Epidermal melanocyte (primary cell): ENCODE results near the gene FBN3.
A peak's percentile ranks its signal among the peaks of the same experiment; 100 is the strongest.

Source experiments
- DNase-seq: peaks from one replicate; pipeline ENCODE4 v3.0.0; 2011; ENCODE audit warnings: low spot score; ENCODE audit not compliant: insufficient read length

Gene FBN3

DNA sequence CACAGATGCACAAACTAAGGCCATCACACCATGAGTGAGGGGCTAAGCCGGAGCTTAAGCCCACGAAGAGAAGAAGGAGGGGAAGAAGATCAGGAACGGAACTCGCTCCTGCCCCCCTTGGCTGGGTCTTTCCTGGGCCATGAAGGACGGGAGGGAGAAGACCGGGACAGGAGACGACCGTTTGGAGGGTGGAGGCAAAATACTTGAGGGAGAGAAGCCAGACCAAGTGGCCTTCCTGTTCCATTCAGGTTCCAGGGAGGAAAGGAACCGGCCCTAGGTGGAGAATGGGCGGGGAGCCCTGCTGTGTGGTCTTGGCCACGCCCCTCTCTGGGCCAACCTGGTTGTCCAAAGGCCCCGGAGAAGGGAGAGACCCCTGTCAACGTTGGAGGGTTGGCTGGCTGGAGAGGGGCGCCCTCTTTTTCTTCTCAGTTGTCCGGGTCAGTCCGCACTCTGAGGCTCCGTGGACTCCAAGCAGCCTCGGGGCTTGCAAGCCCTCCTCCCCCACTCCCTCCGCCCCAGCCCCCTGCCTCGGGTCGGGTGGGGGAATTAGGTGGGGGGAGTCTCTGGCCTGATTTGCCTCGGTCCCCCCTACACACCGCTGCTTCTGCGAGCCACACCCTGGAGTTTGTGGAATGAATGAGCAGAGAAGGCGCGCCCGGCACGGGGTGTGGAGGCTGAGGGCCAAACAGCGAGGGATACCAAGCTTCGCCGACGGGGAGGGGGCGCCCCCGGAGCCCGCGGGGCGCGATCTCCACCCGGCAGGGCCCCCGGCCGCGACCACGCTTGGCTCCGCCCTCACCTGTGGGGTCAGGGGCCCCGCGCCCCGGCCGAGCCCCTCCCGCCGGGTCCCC, 757 bp downstream of the FBN3 start:
- DNase-seq: peak; percentile 32

DNA sequence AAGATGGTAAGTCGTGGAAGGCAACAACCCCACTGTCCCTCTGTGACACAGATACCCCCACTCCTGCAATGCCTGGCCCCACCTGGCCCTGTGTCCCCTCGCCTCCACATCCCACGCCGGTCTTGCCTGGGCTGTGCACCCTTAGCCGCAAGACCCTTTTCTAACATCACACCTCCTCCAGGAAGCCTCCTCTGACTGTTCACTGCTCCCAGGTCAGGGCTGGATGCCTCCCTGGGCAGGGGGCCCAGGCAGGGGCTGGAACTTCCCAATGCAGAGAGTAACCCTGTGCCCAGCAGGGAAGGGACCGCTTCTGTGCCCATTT, 1.3 kb downstream of the FBN3 start:
- no peak for DNase-seq

DNA sequence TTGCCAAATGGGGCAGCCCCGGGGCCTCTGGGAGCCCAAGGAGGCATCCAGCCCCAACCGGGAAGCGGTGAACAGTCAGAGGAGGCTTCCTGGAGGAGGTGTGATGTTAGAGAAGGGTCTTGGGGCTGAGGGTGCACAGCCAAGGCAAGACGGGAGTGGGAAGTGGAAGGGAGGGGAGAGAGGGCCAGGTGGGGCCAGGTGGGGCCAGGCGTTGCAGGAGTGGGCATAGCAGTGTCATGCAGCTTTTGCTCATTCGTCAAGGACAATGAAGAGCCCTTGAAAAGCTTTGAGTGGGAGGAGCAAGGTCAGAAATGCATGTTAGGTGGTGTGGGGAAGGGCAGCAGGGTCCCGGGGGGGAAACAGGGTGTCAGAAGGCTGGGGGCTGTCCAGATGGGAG, 1.8 kb downstream of the FBN3 start:
- DNase-seq: no peak

DNA sequence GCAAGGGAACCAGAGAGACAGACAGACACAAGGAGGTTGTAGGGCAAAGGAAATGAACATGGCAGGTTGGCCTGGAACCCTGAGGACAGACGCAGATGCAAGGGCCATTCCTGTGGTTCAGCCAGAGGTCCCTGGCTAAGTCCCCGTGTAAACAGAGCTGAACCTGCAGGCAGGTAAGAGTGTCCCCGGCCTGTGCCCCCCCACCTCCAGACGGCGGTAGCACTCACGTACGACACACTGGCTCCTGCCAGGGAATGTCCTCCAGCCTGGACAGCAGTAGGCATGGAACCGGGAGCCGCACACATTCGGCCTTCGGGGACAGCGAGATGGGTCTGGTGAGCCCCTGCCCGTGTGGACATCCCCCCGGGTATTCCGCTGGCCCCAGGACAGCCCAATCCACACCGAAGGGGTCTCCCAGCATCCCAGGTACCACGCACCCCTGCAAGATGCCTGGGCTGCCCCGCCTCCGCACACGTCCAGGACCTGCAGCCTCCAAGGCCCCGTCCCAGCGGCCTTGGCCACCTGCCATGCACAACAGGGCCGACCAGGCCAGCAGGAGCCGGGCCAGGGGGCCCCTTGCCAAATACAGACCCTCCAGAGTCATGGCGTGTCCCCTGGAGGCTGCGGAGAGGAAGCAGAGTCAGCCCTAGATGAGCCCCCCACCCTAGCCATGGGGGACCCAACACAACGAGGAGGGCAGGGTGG, 2.4 kb downstream of the FBN3 start:
- DNase-seq: no peak

DNA sequence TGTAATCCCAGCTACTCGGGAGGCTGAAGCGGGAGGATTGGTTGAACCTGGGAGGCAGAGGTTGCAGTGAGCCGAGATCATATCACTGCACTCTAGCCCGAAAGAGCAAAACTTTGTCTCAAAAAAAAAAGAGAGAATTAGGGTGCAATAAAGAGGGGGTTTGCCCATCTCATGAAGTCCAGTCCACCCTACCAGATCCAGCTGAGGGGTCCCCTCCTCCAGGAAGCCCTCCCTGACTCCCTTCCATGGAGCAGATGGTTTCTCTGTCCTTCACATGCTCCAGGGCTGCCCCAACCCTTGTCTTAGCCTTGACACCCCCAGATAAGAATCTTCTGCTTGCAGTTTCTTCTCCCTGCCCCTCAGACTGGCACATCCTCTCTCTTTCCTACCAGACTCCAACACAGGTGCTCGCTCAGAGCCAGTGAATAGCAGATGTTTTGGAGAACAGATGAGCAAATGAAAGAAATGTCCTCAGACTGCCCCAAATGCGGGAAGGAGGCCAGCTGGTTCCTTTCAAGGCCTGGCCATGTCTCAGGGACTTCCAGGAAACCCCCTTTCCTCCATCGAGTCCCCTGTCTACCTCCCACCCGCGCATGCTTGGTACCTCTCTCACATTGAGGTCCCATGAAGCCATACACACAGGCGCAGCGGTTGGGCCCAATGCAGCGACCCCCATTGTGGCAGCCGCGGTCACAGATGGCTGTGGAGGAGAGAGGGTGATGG, 5.0 kb downstream of the FBN3 start:
- DNase-seq: peak; percentile 8

DNA sequence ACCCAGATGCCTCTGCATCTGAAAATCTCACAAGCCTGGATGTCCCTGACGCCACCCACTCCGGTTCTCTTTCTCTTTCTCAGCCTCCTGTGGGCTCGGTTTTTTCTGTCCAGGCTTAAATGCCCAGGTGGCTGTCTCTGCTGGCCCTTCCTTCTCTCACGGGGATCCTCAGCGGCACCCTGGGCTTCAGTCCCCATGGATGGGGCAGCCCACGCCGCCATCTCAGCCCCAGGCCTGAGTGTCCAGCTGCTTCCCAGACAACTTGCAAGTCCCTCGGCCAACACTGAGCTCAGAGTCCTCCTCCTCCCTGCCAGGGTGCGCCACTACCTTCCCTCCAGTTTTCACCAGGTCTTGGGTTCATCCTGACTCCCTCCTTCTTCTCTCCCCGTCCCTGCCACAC, 6.4 kb downstream of the FBN3 start:
- DNase-seq: no peak

DNA sequence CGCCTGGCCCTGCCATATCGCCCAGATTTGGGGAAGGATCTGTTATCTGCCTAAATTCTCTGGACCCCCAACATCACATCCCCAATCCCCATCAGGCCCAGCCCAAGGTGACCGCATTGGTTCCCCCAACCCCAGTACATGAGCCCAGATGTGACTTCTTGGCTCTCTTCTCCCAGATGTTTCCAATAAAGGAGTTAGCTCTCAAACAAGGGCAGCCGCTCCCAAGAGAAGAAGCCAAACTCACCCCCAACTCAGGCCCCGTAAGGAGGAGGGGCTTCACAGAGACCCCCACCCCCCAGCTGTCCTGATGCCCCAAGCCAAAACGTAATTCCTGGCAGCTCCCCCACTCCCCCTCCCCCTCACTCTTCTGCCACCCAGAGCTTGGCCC, 6.9 kb downstream of the FBN3 start:
- DNase-seq: peak; percentile 15

DNA sequence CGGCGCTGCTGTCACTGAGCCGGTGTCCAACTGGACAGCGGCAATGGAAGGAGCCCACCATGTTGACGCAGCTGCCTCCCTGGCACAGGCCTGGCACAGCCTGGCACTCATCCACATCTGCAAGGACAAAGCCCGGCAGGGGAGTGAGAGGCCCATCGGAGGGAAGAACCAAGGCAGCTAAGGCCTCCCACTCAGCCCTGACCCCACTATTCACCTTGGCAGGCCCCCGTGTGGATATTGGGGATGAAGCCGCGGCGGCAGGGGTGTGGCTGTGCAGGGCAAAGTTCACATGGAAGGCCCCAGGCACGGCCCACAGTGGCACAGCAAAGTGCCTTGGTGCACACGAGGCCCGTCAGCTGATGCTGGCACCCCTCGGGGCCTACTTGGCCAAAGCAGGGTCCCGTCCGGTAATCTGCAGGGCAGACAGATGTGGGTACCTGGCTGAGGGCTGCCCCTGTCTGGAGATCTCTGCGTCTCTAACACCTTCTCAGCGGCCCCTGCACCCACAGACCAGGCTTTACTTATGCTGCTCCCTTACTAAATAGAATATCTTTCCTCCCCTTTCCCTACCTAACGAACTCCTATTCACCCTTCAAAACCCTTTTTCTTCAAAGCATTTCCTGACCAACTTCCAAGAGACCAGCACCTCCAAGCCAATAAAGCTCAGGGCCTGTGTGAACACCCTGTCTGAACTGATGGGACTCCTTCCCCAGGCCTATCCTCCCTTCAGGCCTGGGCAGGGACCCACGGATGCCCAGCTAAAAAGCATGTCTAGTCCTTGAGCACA, 7.5 kb downstream of the FBN3 start:
- peak; percentile 14 for DNase-seq

DNA sequence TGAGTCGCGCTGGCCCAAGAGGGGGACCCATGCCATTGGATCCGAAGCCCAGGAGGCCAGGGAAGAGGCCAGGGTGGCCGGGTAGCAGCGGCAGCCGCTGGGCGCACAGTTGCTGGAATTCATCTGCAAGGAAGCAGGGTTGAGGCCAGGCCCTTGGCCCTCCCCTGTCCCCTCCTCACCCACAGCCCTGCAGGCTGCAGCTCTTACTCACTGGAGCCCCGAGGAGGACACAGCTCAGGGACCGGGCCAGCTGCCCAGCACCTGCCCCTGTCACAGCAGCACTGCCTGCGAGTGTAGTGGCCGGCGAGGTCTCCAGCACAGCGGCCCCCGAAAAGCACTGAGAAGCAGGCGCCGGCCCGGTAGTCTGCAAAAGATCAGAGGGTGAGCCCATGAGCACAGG, 11.2 kb downstream of the FBN3 start:
- no peak for DNase-seq

DNA sequence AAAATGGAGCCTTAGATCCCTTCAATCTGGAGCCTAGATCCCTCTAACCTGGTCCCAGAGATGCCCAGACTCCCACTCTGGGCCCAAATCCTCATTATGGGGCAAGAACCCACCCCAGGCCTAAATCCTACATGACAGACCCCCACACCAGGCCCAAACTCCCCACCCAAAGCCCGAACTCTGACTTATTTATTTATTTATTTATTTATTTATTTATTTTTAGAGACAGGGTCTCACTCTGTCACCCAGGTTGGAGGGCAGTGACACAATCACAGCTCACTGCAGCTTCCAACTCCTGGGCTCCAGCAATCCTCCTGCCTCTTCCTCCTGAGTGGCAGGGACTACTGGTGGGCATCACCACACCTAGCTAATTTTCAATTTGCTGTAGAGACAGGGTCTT, 12.0 kb downstream of the FBN3 start:
- no peak for DNase-seq

DNA sequence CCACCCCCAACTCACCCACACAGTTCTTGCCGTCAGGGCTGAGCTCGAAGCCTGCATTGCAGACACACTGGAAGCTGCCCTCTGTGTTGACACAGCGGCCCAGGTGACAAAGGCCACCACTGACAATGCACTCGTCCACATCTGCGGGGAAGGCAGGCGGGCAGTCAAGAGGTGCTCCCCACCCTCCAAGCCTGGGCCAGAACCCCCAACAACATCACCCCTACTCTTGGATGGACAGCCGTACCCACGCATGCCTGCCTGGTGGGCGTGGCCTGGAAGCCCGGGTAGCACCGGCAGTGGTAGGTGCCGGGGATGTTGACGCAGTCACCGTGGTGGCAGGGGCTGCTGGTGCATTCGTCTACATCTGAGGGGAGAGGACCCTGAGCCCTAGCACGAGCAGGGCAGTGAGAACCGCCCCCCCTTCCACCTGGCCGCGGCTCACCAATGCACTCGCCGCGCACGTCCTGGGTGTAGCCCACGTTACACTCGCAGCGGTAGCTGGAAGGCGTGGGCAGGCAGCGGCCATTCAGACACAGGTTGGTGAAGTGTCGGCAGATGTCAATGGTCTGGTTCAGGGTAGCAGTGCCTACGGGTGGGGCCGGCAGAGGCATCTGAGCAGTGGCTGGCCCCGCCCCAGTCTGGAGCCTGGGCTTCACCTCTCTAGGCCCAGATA, 13.3 kb downstream of the FBN3 start:
- DNase-seq: no peak

DNA sequence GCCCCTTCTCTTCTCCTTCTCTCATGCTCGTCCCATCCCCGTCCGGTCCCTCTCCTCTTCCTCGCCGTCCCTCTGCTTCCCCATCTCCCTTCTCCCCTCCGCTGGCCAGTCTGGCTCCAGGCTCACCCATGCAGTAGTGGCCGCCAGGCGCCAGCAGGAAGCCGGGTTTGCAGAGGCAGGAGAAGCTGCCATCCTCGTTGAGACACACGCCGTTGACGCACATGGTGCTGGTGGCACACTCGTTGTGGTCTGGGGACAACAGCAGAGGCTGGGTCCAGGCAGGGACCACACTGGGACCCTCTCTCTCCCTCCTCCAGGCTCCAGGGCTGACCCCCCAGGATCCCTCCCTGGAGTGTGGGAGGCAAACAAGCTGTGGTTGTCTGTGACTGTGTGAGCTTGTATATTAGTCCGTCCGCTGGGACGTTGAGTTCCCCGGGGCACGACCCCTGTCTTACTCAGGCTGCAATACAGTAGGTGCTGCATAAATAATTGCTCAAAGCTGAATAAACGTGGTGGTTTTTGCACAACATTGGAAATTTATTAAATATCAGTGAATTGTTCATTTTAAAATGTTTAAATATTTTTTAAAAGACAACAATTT, 16.4 kb downstream of the FBN3 start:
- no peak for DNase-seq

DNA sequence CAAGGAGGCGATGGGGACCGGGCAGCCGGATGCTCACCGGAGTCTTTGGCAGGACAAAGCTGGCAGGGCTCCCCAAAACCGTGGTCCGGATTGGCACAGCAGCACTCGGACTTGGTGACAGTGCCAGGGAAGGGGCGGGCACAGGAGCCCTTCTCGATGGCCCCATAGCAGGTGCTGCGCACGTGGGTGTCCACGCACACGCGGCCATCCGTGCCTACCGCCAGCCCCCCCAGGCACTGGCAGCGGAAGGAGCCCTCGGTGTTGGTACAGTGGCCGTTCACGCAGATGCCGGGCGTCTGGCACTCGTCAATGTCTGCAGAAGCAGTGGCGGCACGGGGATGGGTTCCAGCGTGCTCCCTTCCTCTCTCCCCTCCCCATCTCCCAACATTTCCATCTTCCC, 17.9 kb downstream of the FBN3 start:
- no peak for DNase-seq

DNA sequence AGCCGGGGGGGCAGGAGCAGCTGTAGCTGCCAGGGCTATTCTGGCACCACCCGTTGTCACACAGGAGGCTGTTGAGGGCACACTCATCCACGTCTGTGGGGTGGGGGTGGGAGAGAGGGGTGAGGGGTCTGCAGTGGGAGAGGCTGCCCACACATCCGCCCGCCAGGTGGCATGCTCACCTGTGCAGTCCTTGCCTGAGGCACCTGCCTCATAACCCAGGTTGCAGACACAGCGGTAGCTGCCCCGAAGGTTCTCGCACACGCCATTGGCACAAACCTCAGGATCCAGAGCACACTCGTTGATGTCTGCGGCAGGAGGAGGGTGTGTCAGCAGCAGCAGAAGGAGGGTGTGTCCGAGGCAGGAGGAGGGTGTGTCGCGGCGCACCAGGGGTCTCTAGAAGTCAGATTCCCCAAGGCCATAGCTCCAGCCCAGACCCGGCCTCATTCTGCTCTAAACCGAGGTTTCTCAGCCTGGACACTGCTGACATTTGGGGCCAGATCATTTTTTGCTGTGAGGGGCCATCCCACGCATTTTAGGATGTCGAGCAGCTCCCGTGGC, 20.3 kb downstream of the FBN3 start:
- no peak for DNase-seq

DNA sequence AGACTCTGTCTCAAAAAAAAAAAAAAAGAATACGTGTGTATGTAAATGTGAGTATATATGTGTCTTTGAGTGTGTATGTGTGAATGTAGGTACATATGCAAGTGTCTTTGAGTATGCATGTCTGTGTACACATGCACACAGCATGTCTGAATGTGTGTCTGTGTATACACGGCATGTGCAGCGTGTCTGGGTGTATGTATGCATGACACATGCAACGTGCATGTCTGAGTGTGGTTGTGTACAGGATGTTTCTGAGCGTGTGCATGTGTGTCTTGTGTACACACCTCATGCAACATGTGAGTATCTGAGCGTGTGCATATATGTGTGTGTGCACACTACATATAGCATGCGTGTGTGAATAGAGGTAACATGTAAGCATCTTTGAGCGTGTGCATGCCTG, 20.8 kb downstream of the FBN3 start:
- no peak for DNase-seq

DNA sequence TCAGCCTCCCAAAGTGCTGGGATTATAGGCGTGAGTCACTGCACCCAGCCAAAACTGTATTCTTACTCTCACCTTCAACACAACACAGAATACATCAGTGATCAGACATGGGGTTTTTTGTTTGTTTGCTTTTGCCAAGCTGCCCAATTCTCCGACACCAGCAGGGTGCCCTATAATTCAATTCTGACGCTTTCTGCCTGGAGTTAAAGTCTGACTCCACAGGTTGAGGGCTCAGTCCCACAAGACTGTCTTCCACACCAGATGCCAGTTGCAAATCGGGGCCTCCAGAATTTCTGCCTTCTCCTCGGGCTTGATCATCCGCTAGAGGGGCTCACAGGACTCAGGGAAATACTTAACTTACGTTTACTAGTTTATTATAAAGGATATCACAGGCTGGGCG, 22.1 kb downstream of the FBN3 start:
- no peak for DNase-seq

DNA sequence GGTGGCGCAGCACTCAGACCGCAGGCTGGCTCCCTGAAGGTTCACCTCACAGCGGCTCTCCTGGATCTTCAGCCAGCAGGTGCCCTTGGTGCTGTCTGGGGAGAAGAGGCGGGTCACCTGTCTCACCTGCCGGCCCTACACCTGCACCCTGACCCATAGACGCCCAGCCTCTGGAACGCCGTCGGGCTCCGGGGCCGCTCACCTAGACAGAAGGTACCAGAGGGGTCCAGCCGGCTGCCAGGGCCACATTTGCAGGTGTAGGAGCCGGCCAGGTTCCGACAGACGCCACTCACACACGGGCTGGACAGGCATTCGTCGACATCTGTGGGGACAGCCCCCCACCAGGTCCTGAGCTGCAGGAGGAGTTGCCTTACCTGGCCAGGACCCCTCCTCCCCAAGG, 22.9 kb downstream of the FBN3 start:
- no peak for DNase-seq

DNA sequence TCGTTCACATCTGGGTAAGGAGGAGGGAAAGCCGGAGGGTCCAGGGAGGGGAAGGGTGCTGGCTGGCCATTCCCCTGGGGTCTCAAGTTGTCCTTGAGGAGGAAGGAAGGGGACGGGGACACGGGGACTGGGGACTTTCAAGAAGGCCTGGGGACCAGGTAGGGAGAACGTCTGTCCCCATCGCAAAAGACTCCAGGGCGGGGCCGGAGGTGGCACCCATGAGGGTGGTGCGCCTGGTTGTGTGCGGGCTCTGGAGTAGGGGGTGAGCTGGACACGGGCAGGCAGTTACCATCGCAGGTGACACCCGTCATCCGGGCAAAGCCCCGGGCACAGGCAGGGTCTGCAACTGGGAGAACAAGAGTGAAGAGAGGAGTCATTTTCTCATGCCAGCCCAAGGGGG, 23.4 kb downstream of the FBN3 start:
- no peak for DNase-seq

DNA sequence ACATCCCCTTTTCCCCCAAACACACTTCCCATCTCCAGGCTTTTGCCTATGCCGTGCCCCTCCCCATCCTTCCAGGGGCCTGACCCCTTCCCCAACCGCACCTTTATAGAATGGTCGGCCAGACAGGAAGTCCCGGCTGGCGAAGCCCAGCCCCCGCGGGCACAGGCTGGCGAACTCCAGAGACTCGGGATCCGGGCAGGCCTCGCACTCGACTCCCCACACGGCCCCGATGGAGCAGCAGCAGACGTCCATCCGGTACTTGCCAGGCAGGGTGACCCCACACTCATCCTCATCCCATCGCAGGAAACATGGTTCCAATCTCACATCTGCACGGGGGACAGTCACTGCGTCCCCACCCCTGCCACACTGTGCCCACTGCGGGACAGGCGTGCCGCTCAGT, 25.7 kb downstream of the FBN3 start:
- no peak for DNase-seq

DNA sequence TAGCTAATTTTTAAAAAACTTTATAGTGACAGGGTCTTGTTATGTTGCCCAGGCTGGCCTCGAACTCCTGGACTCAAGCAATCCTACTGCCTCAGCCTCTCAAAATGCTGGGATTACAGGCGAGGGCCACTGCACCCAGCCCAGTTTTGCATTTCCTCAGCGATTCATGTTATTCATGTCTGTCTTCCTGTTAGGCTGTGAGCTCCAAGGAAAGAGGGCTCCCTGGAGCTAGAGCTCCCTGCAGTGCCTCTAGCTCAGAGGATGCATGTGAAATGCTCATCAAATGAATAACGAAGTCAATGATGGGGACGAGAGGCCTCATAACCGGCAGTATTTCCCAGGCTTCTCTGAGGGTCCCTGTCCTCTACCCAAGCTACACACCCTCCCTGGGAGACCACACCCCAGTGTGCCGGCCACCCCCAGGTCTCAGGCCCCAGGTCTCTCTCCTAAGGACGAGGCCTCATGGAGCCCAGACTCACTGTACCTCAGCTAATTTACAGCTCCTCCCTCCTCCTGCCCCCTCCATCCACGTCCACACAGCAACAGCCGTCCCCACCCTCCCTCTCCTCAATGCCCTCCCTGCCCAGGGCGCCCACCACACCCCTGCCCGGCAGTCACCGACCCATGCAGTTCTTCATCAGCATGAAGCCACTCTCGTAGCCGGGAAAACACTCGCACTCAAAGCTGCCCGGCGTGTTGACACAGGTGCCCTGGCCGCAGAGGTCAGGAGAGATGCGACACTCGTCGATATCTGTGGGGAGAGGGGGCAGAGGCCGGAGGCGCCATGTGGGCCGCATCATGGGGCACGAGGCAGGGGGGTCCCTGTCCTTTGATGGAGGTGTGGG, 28.5 kb downstream of the FBN3 start:
- no peak for DNase-seq
